ENCODE data around the gene S100A7.
A peak's percentile ranks its signal among the peaks of the same experiment; 100 is the strongest.
"Not testable (repeated sequence)": the region's sequence is repeated elsewhere in the genome, so short reads cannot be mapped to it uniquely, and the experiment has no call there.

Gene S100A7

DNA sequence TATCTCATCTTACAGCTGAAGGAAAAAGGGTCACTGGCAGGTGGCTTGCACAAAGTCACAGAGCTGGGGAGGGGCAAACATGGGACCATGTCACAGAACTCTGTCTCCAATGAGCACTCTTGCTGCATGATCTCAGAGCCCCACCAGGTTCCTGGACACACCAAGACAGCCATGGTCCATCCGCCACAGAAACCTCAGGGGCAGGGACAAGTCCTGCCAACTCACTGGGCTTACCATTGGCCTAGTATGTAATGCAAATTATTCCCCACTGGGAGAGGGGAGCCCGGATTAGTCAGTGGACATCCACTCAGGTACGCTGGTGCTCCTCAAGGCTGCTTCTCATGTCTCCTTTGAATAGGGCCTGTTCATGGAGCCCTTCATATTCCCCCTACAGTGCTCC lies 29.9 kb downstream of the S100A7 start:
- no peak for DNase-seq (ENCODE audit: low spot score)

DNA sequence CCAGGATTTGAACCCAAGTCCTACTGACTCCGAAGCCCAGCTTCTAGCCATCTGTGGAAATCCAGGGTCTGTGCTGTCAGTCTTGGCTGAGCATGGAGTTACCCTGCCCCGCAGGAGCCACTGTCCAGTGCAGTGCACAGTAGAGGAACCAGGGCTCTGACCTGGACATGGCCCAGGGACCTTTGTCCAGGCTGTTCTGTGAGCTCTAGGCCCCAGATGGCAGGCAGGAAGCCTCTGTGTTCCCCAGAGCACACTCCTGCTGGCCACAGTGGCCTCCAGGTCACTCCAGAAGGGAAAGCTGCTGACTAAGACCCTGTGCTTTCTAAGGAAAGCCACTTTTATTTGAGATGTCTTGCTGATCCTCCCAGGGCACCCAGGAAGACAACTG lies 30.3 kb downstream of the S100A7 start:
- DNase-seq (ENCODE audit: low spot score) = no peak

DNA sequence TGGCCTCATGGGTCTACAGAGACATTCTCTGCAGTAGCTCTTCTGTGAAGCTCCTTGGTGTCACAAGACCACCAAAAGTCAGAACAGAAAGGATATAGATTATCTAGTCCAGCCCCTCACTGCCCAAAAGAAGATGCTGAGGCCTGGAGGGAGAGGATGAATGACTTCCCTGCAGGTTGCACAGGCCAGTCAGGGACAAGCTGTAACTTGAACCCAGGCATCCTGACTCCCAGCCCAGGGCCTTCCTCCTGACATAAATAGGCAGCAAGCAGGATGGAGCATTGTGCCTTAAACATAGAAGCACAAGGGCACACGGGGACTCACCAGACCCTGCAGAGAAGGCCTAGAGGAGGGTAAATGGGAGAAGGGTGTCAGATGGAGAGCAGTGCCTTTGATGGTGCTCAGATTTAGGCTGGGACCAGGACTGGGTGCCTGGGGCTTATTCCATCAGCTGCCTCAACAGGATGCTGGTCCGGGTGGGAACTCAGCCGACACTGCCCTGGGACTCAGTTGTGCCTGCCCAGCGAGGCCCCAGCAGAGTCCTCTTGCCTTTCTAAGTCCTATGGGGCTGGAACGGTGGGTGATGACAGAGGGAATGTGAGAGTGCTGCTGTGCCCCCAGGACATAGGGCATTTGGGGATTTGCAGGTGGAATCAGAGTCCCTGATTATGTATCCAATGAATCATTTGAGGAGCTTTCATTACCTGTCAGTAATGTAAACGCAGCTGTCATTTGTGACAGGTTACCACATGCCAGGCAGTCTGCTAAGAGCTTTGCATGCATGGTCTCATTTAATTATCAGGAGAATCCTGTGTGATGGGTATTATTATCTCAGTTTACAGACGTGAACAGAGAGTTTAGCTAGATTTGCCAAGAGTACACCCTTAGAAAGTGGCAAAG lies 30.9 kb downstream of the S100A7 start:
- no peak for DNase-seq (ENCODE audit: low spot score)

DNA sequence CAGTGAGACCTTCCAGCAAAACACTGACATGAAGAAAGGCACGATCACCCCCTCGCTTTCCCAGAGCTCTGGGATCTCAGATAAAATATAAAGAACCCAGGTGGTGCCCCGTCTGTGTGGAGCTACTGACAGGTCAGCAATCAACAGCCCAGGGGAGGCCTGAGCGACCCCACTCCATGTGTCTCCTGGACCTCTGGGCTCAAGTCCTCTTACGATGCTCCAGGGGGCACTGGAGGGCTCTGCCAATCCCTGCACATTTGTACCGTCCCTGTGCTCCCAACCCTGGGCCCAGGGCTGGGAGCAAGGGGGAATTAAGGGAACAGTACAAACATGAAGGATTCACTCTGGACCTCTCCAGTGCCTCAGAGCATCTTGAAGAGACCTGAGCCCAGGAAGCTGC lies 31.7 kb downstream of the S100A7 start:
- DNase-seq (ENCODE audit: low spot score) = no peak

DNA sequence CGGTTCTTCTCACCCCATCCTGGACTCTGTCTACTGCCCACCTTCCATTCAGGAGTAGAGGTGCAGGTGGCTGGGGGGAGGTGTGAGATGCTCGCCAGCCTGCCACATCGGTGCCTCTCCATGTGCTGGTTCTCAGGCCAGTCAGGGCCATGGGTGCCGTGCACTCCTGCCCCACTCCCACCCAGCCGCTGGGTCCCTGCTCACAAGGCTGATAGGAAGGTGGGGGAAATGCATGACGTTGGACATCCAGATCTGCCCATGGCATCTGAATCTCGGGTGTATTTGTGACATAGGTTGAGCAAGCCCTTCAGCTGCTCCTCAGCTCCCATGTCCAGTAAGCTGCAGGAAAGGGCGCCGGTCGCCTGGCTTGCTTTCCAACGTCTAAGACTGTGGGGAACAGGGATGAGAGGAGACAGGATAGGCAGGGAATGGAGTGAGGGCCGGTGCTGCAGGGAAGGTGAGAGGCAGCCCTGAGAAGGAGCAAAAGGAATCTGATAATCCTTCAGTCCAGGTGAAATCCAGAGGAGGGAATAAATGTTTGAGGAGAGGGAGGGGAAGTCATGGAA lies 32.3 kb downstream of the S100A7 start:
- DNase-seq (ENCODE audit: low spot score) = no peak

DNA sequence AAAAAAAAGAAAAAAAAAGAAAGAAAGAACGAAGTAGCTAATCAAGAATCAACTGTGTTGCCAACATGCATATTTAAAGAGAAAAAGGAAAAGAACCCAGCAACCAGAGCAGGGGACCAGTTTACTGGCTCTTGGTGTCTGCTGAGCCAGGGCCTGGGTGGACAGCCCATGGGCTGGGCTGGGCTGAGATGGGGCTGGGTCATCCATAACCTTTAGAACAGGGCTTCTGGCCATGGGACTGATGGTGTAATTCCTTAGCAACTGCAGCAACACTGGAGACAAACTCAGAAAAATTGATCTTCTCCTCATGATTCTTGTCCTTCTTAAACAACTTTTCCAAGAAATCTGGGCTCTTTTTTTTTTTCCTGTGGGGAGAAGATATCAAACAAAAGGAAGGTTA lies 33.6 kb downstream of the S100A7 start:
- no peak for DNase-seq (ENCODE audit: low spot score)

DNA sequence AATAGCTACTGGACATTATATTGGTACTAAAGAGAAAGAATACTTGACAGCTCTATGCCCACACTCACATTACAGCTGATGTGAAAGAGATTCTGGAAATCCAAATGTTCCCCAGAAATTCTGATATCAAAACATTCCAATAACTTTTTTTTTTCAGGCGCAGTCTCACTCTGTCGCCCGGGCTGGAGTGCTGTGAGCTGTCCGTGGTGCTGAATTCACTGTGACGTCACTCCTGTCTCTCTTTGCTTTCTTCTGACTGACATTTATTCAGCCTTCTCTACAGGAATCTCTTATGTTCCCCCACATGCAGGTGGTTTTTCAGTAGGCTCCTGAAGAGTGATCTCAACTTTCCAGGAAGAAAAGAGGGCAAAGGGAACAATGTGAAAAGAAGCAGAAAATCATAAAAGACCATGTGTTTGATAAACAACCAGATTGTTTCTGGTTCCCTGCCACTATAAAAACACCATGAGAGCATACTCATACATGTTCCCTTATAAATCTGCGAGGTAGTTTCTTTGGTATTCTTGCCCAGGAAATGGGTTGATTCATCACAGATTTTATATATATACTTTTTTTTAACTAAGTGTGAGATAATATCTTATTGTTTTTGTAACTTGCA lies 37.9 kb downstream of the S100A7 start:
- peak; percentile 39 for DNase-seq (ENCODE audit: low spot score)

DNA sequence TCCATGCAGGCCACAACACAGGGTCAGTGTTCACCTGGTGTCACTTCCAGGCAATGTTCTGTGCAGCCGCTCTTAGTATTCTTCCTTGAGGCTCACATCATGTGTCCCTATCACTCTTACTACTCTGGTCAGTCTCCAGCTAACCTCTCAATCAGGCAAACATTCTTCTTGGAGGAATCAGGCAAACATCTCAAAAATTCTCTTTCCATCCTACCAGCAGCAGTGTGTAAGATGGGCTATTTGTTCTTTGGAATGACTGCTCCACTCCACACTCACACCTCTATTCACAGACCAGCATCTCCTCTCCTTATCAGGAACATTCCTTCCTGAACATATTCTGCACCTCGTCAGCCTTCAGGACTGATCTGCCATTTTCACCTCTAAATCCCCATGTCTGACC lies 40.1 kb downstream of the S100A7 start:
- no peak for DNase-seq (ENCODE audit: low spot score)

DNA sequence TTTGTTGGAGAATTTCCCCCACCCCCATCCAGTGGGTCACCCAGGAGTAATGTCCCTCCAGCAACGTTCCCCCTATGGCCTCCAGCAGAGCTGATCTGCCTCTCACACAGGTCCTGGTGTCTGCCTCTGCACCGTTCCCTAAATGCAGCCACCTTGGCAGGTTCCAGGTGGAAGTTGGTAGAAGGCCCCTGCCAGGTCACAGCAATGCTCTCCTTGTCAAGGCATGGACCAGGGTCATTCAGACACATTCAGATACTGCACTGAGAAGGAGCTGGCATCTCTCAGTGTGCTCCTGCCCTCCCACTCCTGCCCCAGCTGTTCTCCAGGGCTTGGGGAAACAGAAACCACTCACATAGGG lies 41.0 kb downstream of the S100A7 start:
- DNase-seq (ENCODE audit: low spot score) = not testable (repeated sequence)

DNA sequence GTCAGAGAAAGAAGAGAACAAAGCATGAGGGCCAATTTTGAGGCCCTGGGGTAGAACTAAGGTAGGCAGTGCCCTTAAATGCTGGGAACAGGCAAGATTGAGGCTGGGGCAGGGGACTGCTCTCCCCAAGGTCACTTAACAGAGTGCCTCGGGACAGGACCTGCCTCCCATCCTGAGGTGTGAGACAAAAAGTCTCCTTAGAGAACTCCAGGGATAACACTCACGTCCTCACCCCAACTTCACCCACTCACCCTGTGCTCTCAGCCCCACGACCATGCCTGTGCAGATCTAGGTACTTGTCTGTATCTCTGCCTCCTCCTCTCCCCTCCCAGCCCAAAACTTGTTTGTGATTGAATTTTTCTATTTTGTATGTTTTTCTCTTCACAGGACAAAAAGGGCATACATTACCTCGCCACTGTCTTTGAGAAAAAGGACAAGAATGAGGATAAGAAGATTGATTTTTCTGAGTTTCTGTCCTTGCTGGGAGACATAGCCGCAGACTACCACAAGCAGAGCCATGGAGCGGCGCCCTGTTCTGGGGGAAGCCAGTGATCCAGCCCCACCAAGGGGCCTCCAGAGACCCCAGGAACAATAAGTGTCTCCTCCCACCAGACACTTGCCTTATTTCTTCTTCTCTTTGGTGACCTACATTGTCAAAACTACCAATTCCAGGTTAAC lies 41.6 kb downstream of the S100A7 start:
- DNase-seq (ENCODE audit: low spot score) = not testable (repeated sequence)

DNA sequence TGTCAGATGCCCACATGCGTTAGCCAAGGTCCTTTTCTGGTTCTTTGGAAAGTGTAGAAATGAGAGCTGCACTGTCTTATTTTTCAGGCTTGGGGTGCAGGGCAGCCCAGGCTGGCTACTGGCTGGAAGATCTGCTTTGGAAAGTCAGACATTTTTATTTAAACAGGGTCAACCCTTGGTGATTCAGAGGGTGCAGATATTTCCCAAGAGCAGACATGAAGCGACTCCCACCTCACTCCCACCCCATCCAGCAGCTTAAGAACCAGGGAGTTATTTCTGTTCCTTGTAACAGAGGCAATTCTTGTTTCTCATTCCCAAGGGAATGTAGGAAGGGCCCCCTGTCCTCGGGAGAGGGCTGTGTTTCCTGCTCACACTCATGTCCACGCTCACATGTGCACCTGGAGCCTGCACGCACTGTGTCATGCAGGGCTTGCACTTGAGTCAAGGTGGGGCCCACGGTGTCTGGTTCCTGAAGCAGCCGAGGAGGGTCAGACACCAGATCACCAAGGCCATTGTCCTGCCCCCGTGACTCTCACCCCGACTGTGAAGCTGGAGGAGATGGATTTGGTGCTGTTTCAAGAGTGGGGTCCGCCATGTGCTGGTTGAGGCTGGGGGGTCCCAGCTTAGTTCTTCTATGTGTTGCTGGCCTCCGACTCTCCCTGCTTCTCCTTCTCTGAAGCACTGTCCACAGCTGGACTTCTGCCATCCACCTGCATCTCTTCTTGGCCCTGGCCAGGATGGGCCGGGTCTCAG lies 43.1 kb downstream of the S100A7 start:
- no peak for DNase-seq (ENCODE audit: low spot score)

DNA sequence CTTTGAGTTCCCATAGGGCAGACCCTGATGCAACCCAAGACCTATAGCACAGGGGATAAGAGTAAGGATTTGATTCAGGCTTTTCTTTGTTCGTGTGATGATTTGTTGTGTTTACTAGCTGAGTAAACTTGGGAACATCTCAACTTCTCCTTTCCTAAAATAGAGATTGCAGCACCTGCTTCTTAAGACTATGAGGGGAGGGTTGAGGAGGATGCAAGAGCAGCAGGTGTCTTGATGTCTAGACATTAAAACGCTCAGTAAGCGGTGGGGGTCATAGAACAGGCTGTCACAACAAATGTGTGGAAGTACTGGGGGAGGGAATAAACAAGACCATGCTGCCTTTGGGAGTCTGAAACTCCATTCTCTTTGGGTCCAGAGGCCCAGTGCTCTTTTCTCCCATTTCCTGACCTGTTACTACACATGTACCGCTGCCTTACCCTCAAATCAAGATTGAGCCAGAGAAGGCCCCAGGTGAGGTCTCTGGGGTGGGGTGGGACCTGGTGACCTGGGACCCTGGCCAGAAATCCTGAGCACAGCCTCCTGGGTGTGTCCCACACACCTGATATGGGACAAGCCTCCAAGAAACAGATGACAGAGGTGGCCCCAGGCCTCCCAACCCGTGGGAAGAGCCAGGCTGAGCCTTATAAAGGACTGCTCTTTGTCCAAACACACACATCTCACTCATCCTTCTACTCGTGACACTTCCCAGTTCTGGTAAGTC lies 44.4 kb downstream of the S100A7 start, which contains the start of gene S100A7A:
S100A7A (plus strand) TSS at position 671 of the 721 bp plus-strand sequence. CDS start 1,563 bp downstream, outside the sequence.
- DNase-seq (ENCODE audit: low spot score) = no peak

DNA sequence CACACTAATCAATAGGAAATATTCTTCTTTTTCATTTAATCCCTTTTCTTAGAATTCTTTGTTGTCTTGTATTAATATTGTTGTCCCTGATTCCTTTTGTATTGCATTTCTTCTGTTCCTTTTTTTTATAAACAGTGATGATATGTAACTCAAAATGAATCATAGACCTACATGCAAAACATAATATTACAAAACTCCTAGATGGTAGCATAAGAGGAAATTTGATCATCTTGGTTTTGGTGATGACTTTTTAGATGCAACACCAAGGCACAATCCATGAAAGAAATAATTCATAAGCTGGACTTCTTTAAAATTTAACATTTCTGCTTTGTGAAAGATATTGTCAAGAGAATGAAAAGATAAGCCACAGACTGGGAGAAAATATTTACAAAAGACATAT lies 46.5 kb downstream of the S100A7 start:
- not testable (repeated sequence) for DNase-seq (ENCODE audit: low spot score)

Measured in activated CD4-positive, alpha-beta T cell treated with anti-CD3 and anti-CD28 coated beads, Interleukin-2, Interleukin-4, amounts not matched to agents 100 ng/mL and 50 ng/mL, durations not matched to agents 16 hours and 8 hours (primary cell).